Nephron progenitor cell (in vitro differentiated cells): ENCODE measurements around the gene UHMK1.
A peak's percentile ranks its signal among the peaks of the same experiment; 100 is the strongest.
"Not testable (repeated sequence)": the region's sequence is repeated elsewhere in the genome, so short reads cannot be mapped to it uniquely, and the experiment has no call there.

ENCODE experiments used
- DNase-seq: peaks from one replicate; pipeline ENCODE4 v3.0.0; 2021
- H3K27ac Mint-ChIP-seq: 2 replicates; pipeline ENCODE4 v1.8.0; 2021; ENCODE audit warnings: mild to moderate bottlenecking, moderate library complexity, mixed read lengths
- H3K27me3 Mint-ChIP-seq: 2 replicates; pipeline ENCODE4 v1.8.0; 2021; ENCODE audit warnings: mild to moderate bottlenecking, low read depth, mixed read lengths; ENCODE audit not compliant: poor library complexity
- H3K36me3 Mint-ChIP-seq: 2 replicates; pipeline ENCODE4 v1.8.0; 2021; ENCODE audit warnings: low read depth, mixed read lengths
- H3K4me1 Mint-ChIP-seq: 2 replicates; pipeline ENCODE4 v1.8.0; 2021; ENCODE audit warnings: mixed read lengths
- H3K4me3 Mint-ChIP-seq: 2 replicates; pipeline ENCODE4 v1.8.0; 2021; ENCODE audit warnings: mild to moderate bottlenecking, moderate library complexity, mixed read lengths
- H3K9me3 Mint-ChIP-seq: 2 replicates; pipeline ENCODE4 v1.8.0; 2021; ENCODE audit warnings: mild to moderate bottlenecking, moderate library complexity, mixed read lengths
- CTCF ChIP-seq: fragments of 200-600 bp; sonication (generic); IDR thresholded peaks from 2 replicates; pipeline ENCODE4 v1.5.0; 2021; ENCODE audit warnings: antibody characterized with exemption

UHMK1 gene

GRCh38 chr1:162487241-162487640 is 10.4 kb upstream of the UHMK1 start:
- Mint-ChIP-seq H3K36me3 (no peaks in the 10 kb centered on the region), H3K27ac (no peak overlapping the region), H3K9me3 (no peaks in the 10 kb centered on the region), H3K4me3 (no peak overlapping the region), H3K4me1 (no peaks in the 10 kb centered on the region), H3K27me3 (peaks cover 34% of the 10 kb centered on the region)
- no peak for TF ChIP-seq CTCF
- DNase-seq: no peak

DNA sequence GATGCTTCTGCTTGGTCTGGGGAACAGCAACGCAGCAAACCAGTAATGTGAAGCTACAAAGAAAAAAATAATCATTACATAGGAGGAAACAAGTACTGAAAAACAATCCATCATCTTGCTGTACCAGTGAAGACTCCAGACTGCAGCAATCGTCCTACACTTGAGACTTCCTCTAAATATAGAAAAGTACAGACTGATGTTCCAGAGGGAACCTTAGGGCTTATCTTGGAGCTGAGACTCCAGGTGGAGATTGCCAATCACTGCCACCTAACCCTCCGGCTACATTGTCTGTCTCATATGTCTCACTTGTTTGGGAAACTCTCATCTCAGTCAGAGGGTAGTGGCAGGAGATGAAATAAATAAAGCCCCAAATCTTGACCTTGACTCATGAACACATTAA is 9.4 kb upstream of the UHMK1 start:
- no peaks in the 10 kb centered on the region for H3K4me1 Mint-ChIP-seq
- TF ChIP-seq CTCF: no peak
- no peaks in the 10 kb centered on the region for H3K36me3 Mint-ChIP-seq
- no peak overlapping the region for H3K4me3 Mint-ChIP-seq
- H3K9me3 Mint-ChIP-seq: no peaks in the 10 kb centered on the region
- DNase-seq: no peak
- no peak overlapping the region for H3K27ac Mint-ChIP-seq
- H3K27me3 Mint-ChIP-seq: peaks cover 40% of the 10 kb centered on the region

DNA sequence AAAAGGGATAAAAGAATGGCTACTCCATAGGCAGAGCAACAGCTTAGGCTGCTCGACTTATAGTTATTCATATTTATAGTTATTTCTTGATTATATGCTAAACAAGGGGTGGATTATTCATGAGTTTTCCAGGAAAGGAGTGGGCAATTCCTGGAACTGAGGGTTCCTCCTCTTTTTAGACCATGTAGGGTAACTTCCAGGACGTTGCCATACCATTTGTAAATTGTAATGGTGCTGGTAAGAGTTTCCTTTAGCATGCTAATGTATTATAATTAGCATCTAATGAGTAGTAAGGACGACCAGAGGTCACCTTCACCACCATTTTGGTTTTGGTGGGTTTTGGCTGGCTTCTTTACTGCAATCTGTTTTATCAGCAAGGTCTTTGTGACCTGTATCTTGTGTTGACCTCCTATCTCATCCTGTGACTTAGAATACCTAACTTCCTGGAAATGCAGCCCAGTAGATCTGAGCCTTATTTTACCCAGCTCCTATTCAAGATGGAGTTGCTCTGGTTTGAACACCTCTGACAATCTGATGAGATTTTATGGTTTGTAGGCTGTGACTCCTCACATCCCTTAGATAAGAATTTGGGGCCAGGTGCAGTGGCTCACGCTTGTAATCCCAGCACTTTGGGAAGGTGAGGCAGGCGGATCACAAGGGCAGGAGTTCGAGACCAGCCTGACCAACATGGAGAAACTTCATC is 1.9 kb upstream of the UHMK1 start:
- H3K4me3 Mint-ChIP-seq: peak overlapping the region; percentile 49
- H3K27ac Mint-ChIP-seq, DNase-seq: not testable (repeated sequence)
- H3K27me3 Mint-ChIP-seq: peaks cover 43% of the 10 kb centered on the region
- peaks cover 20% of the 10 kb centered on the region for H3K9me3 Mint-ChIP-seq
- peaks cover 27% of the 10 kb centered on the region for H3K36me3 Mint-ChIP-seq
- peaks cover 19% of the 10 kb centered on the region for H3K4me1 Mint-ChIP-seq

DNA sequence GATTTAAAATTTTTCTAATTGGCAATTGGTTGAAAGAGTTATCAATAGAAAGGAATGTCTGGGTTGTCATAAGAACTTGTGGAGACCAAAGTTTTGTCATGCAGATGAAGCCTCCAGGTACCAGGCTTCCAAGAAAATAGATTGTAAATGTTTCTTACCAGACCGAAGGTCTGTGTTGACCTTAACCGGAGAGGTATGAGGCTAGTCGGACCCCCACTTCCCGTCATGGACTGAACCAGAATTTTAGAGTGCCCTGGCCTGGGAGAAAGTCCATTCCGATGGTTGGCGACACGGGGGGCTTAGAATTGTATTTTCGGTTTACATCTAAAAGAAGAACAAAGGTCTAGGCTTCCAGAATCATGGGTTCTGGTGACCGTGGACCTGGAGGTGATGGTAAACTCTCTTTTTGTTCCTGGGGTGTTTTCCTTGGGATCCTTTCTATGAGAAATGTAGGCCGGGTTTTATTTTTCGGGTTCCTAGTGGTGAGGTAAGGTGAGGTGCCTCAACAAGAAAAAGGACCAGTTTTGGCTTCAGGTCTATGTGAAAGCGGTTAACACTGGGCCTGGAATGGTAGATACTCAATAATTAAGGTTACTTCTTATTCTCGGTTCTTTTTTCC is 405 bp upstream of the UHMK1 start:
- peaks cover 35% of the 10 kb centered on the region for H3K36me3 Mint-ChIP-seq
- peaks cover 19% of the 10 kb centered on the region for H3K4me1 Mint-ChIP-seq
- peaks cover 20% of the 10 kb centered on the region for H3K9me3 Mint-ChIP-seq
- DNase-seq: no peak
- H3K27ac Mint-ChIP-seq: no peak overlapping the region
- TF ChIP-seq CTCF: no peak
- peak overlapping the region; percentile 93 for H3K4me3 Mint-ChIP-seq
- H3K27me3 Mint-ChIP-seq: peaks cover 33% of the 10 kb centered on the region

- peaks cover 24% of the 10 kb centered on the region for H3K27me3 Mint-ChIP-seq
- peak overlapping the region; percentile 77 for H3K27ac Mint-ChIP-seq
- peaks cover 19% of the 10 kb centered on the region for H3K4me1 Mint-ChIP-seq
- peaks cover 20% of the 10 kb centered on the region for H3K9me3 Mint-ChIP-seq
- no peak for TF ChIP-seq CTCF
- peaks cover 41% of the 10 kb centered on the region for H3K36me3 Mint-ChIP-seq
- peak overlapping the region; percentile 93 for H3K4me3 Mint-ChIP-seq
- DNase-seq: no peak
These were observed 835 bp downstream of the UHMK1 start for GRCh38 chr1:162498496-162498810.

GRCh38 chr1:162500805-162501204 is 3.2 kb downstream of the UHMK1 start:
- H3K27ac Mint-ChIP-seq: no peak overlapping the region
- peaks cover 55% of the 10 kb centered on the region for H3K36me3 Mint-ChIP-seq
- H3K9me3 Mint-ChIP-seq: peaks cover 18% of the 10 kb centered on the region
- no peak for DNase-seq
- peaks cover 19% of the 10 kb centered on the region for H3K4me1 Mint-ChIP-seq
- peaks cover 15% of the 10 kb centered on the region for H3K27me3 Mint-ChIP-seq
- H3K4me3 Mint-ChIP-seq: no peak overlapping the region
- no peak for TF ChIP-seq CTCF
